ENCODE results near the gene ATP5PO.

ATP5PO gene

DNA sequence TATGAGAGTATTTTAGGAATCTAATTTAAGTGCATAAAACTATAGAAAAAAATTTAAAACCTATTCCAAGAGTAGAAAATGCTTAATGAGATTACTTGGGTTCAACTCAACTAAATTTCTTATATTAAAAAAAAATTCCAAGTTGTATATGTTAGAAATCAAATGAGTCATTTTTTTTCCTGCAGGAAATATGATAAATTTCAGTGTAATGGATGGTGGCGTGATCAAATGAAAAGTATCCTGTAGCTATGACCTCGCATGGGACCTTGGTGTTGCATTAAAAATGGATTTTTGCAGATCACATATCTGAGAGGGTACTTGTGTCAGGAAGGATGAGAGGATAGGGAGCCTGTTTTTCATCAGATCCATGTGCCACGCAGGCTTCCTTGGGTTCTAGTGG, 17.9 kb downstream of the ATP5PO start:
- TF ChIP-seq, protein P1, sequence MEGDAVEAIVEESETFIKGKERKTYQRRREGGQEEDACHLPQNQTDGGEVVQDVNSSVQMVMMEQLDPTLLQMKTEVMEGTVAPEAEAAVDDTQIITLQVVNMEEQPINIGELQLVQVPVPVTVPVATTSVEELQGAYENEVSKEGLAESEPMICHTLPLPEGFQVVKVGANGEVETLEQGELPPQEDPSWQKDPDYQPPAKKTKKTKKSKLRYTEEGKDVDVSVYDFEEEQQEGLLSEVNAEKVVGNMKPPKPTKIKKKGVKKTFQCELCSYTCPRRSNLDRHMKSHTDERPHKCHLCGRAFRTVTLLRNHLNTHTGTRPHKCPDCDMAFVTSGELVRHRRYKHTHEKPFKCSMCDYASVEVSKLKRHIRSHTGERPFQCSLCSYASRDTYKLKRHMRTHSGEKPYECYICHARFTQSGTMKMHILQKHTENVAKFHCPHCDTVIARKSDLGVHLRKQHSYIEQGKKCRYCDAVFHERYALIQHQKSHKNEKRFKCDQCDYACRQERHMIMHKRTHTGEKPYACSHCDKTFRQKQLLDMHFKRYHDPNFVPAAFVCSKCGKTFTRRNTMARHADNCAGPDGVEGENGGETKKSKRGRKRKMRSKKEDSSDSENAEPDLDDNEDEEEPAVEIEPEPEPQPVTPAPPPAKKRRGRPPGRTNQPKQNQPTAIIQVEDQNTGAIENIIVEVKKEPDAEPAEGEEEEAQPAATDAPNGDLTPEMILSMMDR (IDR thresholded peaks at IDR 0.05; ENCODE audit: insufficient read depth, missing control alignments) = no peak
- DNase-seq (ENCODE audit: insufficient read length, low spot score) (no peak), FAIRE-seq (no peak)

DNA sequence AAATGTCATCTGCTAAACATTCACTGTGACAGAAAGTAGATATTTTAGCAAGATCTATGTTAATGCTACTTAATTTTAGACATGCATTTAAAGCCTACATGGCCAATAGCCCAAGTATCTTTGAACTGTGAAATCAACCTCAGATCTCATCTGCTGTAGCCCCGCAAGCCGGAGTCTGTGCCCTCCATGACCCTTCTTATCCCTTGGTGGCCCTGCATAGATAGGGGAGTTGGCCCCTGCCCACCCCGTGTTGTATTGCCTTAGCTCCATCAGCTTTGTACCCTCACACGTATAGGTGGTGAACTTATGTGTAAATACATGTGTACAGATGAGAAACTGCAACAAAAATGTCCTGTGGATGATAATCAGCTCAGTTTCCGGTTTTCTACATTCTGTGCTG, 18.5 kb downstream of the ATP5PO start:
- no peak for DNase-seq (ENCODE audit: insufficient read length, low spot score)
- TF ChIP-seq, protein P1 (IDR thresholded peaks at IDR 0.05; ENCODE audit: insufficient read depth, missing control alignments) = no peak
- no peak for FAIRE-seq

DNA sequence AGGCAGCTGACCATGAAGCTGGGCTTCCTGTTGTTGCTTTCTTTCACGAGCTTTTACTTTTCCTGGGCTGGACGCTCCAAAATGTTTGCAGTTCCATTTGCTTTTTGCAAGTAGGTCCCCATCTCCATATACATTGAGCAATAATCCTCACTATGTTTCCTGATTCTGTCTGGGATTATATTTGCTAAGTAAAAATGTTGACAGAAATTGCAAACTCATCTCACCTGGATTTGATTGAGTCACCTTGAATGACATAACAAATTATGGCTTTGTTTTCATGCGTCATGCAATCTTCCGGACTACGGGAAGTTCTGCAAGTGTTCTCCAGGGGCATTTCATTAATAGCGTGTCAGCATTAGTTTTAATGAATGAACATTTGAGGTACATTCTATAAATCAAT, 18.9 kb downstream of the ATP5PO start:
- DNase-seq (ENCODE audit: insufficient read length, low spot score) (no peak), FAIRE-seq (no peak)
- TF ChIP-seq, protein P1 (IDR thresholded peaks at IDR 0.05; ENCODE audit: insufficient read depth, missing control alignments) = no peak

DNA sequence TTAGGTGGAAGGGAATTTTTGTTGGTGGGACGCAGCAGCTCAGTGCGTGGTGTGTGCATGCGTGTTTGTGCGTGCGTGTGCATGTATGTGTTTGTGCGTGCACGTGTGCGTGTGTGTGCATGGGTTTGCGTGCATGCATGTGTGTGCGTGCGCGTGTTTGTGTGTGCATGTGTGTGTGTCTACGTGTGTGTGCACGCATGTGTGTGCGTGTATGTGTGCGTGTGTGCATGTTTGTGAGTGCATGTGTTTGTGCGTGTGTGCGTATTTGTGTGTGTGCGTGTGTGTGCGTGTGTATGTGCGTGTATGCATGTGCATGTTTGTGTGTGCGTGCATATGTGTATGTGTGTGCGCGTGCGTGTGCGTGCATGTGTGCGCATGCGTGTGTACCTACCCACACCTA, 20.2 kb downstream of the ATP5PO start:
- TF ChIP-seq, protein P1 (IDR thresholded peaks at IDR 0.05; ENCODE audit: insufficient read depth, missing control alignments) = no peak
- no peak for FAIRE-seq
- no peak for DNase-seq (ENCODE audit: insufficient read length, low spot score)

DNA sequence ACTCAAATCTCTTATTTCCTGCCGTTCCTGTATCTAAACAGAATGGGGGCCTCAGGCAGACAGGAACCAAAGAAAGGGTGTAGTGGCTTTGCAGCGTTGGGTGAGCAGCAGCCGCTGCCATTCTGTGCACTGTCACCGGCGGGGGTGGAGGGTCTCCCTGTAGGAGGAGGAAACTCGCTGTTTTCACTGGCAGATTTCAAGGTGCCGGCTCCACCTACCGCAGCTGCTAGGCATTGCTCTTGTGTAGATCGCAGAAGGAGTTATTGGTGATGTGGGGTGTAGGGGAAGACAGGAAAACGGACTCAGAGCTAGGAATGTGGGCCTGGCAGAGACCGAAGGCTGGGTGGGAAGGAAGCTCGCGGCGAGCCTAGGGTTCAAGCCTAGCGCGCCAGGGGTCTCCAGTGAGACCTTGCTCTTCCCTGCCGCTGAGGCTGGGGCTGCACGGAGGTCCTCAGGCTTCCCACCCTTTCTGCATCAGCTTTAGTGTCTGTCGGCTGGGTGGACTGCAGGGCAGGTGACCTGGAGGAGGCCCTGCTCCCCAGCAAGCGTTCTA, 20.8 kb downstream of the ATP5PO start:
- peak; percentile 76 for DNase-seq (ENCODE audit: insufficient read length, low spot score)
- TF ChIP-seq, protein P1 (IDR thresholded peaks at IDR 0.05; ENCODE audit: insufficient read depth, missing control alignments) = peak; percentile 60
- FAIRE-seq = no peak

DNA sequence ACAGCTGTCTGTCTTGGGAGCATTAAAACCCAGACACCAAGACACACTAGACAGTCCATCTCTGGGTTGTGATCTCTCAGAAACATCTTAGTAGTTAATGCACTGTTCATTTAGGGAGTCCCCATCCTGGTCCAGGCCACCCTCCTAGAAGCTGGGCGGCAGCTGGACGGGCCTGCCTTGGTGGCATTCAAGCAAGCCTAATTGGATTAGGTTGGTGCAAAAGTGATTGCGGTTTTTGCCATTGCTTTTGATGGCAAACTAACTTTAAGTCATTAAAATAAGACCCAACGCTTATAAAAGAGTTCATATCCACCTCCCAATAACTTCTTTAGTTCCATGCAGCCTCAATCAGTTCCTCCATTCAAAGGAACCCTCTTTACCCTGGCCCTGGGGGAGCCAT, 21.7 kb downstream of the ATP5PO start:
- FAIRE-seq (no peak), DNase-seq (ENCODE audit: insufficient read length, low spot score) (no peak)
- TF ChIP-seq, protein P1 (IDR thresholded peaks at IDR 0.05; ENCODE audit: insufficient read depth, missing control alignments) = no peak

DNA sequence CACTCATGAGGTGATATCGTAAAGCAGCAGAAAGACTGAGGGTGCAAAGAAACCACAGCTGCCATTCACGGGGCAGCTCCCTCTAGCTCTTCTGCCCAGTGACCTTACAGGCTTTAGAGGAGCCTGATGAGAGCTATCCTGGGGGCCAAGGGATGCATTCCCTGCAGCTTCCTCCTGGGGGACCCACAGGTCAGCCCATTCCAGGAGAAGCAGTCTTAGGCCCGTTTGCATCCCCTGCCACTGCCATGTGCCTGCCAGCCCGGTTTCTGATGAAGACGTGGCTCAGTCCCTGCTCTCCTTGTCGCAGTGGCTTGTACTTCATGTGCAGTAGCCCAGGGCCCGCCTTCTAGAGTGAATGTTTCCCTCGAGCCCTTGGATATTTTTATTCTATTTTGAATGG, 22.8 kb downstream of the ATP5PO start:
- TF ChIP-seq, protein P1 (IDR thresholded peaks at IDR 0.05; ENCODE audit: insufficient read depth, missing control alignments) = no peak
- FAIRE-seq = no peak

More for the DNA sequence above, 22.8 kb downstream of the ATP5PO start:
- no peak for DNase-seq (ENCODE audit: insufficient read length, low spot score)

All from D721Med (cell line).